GM12874 (cell line): ENCODE results near the gene QPCT.

Source experiments
- CTCF ChIP-seq: IDR thresholded peaks from 2 replicates; pipeline ENCODE4 v1.5.1; 2011; ENCODE audit warnings: low read depth, mild to moderate bottlenecking, control low read depth, low read length, moderate library complexity; ENCODE audit not compliant: insufficient read depth

Gene QPCT

DNA sequence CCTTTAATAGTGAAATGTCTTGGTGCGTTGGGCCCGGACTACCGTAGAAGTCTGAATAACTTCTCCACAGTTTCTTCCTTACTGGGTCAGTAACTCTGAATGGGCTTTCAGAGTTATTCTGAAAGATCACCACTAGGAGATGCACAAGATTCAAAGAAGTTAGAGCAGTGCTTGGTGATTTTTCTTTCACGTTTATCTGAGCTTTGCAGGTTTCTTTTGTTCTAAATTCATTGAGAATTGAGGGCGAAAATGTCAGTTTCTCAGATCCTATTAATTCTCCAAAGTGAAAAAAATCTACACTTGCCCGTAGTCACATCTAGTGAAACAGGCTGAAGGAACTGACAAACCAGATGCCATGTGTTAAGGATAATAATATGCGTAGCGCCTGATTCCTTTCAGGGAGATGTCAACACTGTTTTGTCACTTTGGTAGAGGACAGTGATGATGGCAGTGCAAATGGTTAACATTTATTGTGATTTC lies 70.1 kb downstream of the QPCT start:
- peak; percentile 82 for TF ChIP-seq CTCF

DNA sequence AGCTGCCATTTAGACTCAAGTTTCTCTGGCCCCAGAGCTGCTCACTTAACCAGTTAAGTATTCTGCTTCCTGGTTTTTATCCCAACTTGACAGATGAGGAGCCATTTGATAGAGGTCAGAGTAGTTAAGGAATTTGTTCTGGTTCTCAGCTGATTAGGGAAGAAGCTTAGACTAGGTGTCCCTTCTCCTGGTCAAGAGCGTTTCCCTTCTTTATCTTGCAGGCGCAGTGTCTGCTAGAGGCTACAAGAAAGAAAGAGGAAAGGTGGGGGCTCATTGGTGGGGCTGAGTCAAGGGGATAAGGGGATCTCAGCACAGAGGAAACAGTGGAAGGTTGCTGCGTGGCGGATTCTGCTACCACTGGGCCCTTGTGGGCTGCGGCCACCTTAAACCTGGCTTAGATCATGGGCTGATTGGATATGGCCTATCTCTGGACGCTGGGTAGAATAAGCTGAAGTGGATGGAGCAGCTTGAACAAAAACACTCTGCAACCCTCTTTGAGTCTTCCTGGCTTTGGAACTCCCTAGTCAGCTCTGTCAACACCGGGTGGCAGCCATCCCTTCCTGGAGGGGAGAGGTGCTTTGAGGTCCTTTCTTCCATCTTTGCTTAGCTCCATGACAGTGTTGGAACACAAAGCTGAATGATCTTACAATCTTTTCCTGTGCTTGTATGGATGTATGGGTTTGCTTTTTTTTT lies 70.8 kb downstream of the QPCT start:
- no peak for TF ChIP-seq CTCF

GRCh38 chr2:37417321-37417720 lies 72.9 kb downstream of the QPCT start:
- TF ChIP-seq CTCF = no peak

- no peak for TF ChIP-seq CTCF
Observed at GRCh38 chr2:37418956-37419355, 74.5 kb downstream of the QPCT start.

DNA sequence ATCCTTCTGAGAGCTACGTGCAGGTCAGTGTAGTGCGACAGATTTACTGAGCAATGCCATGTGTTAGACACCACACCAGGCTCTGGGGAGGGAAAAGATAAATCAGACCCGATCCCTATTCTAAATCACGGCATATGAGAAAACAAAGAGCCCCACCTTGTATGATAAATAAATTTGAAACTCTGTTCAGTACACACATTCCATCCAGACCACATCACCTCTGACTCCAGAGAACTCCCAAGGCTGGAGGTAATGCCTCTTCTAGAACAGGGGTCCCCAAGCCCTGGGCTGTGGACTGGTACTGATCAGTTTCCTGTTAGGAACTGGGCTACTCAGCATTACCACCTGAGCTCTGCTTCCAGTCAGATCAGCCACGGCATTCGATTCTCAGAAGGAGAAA lies 77.3 kb downstream of the QPCT start:
- TF ChIP-seq CTCF = no peak

DNA sequence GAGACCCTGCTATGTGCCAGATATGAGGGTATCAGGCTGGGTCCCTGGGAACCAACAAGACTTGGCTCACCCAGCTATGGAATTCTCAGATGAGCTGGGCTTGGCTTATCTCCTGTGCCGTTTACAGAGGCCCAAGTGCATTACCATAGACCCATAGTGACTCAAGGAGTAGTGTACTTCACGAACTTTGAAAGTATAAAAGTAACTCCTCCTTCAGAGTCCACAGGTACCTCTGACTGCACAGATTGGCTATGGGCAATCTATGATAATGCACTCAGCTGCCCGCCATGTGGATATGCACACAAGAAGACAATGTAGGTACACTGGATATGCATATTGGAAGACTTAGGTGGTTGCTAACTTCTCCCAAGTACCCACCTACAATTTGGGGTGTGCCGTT lies 78.4 kb downstream of the QPCT start:
- no peak for TF ChIP-seq CTCF
